Stimulated activated CD8-positive, alpha-beta memory T cell treated with anti-CD3 and anti-CD28 coated beads, Interleukin-7, amount 100 ng/mL, for 1 hour (primary cell): ENCODE results near the gene GJA3.
A peak's percentile ranks its signal among the peaks of the same experiment; 100 is the strongest.

ENCODE experiments used
- DNase-seq, 2 donors: peaks; one replicate each; pipeline ENCODE4 v3.0.0-alpha.2; 2020; ENCODE audit warnings: low read depth in 2 of 2

The GJA3 gene

DNA sequence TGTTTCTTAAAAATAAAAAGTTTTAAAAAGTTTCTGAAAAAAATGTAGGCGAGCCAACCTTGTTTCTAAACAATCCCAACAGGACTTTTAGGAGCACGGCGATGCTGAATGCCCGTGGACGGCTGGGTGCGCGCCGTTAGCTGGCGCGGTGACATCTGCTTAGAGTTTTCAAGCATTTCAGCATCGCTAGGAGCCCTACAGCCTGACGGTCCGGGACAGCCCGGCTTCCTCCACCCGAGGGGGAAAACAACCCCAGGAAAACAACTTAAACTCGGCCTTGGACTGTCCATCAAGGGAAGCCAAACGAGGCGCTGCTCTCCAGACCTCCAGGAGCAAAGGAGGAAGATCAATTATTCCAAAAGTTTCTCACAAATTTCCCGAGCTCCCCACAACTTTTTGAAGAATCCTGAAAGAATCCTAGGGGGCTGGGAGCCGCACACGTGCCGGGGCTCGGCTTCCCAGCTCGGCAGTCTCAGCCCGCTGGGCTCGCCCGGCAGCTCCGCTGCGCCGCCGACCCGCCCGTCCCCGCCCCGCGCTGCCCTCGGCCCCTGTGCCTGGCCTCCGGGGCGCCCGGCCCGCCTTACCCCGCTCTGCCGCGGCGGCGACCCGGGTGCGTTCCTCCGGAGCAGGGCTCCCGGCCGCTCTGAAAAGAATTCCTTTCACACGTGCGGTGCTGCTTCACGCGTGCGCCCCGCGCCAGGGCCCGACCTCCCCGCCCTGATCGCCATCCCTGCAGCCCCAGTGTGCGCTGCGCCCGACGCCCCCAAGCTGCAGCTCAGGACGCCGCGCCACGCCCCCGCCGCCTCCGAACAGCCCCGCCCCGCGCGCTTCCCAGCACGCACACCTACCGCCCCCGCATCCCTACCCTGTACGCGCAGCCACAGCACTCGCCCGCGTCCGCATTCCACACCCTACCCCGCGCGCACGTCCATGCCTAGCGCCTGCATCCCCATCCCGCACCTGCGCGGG, at the start of gene GJA3:
TSS of gene GJA3 (minus strand) at position 747 of the 969 bp plus-strand sequence. CDS start 17,764 bp downstream, outside the sequence.
- peak; percentile 39 to 40 for DNase-seq

DNA sequence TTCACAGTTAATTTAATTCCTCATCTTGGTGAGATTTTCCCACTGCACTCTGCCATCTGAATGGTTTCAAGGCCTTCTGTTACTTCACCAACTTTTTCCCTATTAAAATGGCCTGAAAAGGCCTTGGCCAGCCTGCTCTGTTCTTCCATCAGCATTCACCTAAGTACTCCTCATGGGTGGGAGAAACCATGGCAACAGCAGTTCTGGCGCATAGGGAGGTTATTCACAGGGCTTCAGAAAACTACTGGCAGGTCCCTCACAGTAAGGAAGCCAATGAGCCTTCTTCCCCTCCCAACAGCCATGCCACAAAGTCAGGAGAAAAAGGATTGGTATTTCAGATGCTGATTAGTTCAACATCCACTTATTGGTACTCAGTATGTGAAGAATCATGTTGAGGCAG, 49.1 kb upstream of the GJA3 start:
- DNase-seq = no peak

DNA sequence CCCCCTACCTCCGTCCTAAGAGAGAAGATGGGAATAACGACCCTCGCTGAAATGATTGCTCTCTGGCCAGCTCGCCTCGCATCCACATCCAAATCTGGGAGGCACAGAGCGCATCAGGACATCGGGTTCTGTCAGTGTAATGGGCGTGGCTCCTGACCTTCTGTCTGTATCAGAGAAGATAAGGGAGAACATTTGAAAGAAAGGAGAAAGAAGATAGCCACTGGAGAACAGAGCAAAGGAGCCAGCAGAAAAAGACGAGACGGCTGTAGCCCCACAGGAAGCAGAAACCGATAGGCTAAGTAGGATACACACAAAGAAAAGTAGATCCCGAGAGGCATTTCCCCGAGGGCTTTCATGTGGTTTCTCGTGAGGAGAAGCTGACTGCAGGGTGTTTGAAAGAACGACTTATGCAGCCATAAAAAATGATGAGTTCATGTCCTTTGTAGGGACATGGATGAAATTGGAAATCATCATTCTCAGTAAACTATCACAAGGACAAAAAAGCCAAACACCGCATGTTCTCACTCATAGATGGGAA, 45.9 kb upstream of the GJA3 start:
- no peak for DNase-seq

DNA sequence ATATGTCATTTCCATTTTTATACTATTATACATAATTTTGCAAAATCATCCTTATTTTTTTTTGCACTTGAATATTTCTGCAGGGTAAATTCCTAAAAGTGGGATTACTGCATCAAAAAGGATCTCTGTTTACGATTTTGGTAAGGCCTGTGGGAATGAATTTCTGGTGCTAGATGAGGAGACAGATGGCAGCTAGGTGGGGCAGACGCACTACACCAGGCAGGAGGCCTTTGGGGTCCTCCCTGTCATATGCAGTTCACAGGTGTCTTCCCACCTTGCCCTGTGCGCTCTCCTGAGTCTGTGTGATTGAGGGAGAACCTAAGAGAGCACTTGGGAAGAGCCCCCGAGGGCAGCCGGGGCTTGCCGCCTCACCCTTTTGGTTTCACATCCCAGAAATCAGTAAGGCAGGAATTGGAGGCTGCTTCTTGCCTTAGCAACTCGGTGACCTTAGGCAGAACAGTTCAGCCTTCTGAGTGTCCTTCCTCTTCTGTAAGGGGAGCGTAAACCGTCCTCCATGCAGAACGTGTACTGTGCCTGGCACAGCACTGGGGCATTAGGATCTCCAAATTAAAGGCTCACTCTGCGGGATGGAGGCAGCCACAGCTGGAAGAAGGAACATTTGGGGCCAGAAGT, 45.3 kb upstream of the GJA3 start:
- no peak for DNase-seq

DNA sequence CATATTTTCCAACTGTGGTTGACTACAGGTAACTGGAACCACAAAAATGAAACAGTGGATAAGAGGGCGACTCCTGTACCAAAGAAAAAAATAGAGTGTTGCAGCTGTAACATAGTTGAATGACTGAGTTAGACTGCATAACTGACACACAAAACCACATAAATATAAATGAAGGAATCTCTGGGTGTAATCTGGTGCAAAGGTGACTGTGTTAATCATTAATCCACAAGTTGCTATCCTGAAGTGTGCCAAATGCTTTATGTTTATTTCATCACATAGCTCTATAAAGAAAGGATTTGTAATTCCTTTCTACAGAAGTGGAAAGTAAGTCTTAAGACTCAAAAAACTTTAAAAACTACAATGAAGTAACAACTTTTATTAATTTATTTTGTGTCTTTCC, 37.9 kb upstream of the GJA3 start:
- DNase-seq = no peak

DNA sequence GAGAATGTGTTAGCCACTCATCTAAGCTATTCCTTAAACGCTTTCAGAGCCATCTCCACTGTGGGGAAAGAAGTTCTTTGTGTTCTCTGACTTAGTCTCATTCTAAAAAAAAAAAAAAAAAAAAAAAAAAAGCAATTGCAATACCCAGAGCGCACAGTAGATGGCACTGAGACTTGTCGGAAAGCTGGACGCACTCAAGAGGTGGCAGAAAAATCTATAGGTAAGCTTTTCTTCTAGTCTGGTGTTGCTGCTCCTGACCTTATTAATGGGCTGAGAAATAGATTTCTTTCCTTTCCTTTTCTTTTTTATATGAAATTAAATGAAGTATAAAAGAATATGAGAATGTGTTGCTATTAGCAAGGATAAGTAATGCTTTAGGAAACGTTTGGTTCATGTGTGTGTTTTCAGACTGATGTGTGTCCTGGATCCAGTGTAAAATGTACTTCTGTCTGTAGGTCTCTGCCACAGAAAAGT, 36.5 kb upstream of the GJA3 start:
- DNase-seq = no peak

DNA sequence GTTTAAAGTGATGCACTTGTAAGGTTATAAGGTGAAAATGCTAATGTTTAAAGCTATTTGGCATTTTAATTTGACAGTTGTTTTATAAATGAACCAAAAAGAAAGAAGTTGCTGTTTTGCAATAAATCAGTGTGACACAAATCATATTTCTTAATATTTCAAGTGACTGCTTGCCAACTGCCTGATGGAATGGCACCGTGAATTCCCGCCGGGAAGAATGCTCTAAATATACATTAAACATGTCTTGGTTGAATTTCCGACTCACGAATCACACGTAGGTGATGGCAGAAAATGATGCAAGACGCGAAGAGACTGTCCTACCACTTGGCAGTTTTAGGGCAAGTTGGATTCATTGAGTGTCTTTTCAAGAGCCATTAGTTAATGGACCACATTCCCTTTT, 34.9 kb upstream of the GJA3 start:
- DNase-seq = no peak

DNA sequence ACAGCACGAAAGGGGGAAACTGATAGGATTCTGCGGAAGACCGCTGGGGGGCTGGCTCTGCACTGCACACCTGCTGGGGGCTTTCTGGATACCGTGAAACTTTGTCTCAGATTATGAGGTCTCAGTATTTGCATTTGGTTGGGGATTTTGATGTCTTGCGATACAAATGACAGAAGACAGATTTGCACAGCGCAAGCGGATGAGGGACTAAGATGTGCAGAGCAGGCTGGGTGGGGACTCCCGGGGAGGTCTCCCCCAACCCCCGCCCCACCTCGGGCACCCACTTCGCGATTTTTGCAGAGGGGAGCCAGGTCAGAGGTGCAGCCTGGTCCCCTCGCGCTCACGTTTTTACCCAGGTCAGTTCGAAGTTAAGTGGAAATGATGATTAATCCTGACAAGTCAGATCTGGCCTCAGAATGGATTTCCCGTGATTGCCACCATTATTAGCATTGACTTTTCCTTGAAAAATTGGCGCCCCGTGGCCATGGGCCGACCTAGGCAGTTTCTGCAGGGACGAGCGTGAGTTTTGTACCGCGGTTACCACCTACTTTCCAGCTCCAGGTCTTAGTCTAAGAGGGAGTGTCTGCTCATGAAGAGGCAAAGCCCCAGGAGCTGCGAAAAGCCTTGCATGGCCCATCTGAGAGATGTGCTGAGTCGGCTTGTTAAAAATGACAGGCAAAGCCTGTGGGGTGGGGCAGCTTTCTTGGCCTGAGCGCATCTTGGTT, 33.2 kb upstream of the GJA3 start:
- DNase-seq = no peak

DNA sequence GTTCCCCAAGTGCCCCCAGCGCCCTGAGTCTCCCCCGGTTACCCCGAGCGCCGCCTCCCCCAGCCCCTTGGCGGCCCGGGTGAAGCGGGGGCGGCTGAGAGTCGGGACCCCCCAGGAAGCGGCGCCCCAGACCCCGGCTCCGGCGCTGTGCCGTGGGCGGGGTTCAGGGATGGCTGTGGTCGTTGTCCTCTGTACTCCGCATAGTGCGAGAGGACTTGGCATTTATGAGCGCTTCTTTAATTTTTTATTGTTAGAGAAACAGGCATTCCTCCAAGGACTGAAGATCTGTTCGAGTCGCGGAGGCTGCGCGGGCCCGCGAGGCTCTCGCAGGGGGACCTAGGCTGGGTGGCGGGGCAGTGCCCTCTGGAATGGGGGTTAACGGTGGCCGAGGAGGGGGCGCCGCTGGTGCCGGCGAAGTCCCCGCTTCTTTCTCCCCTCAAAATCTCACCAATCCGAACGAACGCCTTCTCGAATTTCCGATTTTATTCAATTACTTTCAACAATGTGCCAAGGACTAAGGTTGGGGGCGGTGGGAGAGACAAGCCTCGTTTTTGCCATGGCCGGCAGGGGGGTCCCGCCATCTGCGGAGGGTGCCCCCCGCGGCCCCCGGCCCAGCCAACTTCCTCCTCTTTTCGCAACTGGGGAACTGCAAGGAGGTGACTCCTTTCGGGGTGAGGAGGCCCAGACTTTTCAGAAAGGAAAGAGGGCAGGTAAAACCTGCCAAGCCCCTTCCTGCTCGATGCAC, 32.5 kb upstream of the GJA3 start:
- DNase-seq = no peak

DNA sequence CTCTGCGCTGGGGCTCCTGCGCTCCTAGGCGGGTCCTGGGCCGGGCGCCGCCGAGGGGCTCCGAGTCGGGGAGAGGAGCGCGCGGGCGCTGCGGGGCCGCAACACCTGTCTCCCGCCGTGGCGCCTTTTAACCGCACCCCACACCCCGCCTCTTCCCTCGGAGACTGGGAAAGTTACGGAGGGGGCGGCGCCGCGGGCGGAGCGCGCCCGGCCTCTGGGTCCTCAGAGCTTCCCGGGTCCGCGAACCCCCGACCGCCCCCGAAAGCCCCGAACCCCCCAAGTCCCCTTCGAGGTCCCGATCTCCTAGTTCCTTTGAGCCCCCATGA, 31.9 kb upstream of the GJA3 start, which contains the start of gene GJB2:
TSS of gene GJB2 (minus strand) at position 103 of the 326 bp plus-strand sequence. CDS start 3,357 bp downstream, outside the sequence.
- DNase-seq = no peak

DNA sequence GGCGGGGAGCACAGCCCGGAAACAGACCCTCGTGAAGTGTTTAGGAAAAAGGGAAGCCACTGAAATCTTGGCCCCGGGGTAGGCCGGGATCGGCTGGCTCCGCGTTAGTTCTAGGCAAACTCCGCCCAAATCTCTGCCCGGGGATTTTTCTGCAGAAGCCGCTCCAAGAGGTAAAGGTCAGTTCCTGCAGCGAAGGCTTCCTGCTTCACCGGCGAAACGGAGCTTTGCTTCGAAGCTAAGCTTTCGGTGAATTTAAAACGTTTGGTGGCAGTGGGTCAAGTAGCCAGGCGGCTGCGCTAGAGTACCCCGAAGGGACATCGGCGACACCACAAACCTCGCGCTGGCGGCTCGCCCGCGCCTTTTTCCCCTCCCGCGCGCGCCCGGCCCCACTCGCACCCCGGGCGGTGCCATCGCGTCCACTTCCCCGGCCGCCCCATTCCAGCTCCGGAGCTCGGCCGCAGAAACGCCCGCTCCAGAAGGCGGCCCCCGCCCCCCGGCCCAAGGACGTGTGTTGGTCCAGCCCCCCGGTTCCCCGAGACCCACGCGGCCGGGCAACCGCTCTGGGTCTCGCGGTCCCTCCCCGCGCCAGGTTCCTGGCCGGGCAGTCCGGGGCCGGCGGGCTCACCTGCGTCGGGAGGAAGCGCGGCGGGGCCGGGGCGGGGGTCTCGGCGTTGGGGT, 31.4 kb upstream of the GJA3 start:
- no peak for DNase-seq

DNA sequence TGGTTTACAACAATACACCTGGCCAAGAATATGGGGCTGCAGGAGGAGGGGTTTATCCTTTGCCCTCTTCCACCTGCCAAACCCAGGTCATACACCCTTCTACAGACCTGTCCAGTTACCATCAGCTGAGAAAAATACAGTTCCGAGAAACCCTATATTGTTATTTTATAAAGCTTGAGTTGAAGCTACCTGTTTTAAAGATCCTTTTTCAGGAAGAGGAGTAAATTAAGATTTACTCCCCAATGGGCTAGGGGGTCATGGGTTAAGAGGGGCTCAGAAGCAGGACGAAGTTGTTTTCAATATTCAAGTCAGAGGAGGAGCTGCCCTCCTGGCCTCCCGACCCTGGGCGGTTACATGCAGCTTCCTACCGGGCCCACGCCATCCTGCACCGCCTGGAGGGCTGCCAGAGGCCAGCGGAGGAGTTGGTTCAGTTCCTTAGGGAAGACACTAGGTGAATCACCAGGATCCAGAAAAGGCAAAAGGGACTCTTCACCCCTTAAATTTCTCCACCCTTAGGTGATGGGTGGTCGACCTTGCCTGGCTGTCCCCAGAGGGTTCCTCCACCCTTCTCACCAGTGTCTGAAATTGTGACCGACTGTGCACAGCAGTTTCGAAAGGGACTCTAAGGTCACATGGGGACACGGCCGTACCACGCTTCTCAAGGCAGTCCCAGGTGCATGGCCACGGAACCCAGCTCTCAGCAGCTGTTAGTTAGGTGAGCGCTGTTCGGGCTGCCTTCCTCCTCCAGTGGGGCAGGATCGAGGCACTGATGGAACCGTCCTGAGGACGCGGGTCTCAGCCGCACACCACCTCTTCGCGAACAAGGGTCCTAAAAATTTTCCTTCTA, 30.7 kb upstream of the GJA3 start:
- DNase-seq = no peak

DNA sequence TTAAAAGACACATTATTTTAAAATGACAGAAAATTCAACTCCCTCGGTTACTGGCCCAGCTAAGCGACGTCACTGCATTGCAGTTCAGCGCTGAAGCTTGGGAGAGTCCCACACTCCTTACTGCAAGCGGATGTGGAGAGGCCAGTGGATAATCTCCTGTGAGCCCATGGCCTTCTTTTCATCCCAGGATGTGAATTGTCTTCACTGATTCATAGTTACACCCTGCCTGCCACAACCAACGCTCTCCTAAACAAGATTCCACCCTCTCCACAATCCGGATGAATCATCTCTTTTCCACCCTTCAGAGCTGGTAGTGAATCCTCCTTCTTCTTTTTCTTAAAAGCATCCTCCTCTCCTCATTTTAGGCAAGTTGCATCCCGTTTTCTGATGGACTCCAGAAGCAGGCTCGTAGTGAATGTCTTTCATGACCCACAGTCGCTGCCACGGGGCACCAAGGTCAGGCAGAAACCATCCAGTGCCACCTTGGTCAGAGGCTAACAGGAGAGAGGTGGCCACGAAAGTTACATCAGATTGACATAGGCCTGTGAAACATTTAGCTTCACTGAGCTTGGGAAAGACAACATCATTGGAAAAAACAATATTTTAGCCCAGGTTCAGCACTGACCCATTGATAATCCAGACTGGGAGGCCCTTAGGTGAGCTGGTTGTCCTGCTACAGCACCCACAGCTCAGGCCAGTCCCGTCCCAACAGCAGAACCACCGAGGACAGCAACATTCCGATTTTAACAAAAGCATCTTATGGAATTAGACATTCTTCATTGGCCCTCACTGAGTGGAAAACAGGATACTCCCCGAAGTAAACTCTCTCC, 29.8 kb upstream of the GJA3 start:
- DNase-seq = no peak

DNA sequence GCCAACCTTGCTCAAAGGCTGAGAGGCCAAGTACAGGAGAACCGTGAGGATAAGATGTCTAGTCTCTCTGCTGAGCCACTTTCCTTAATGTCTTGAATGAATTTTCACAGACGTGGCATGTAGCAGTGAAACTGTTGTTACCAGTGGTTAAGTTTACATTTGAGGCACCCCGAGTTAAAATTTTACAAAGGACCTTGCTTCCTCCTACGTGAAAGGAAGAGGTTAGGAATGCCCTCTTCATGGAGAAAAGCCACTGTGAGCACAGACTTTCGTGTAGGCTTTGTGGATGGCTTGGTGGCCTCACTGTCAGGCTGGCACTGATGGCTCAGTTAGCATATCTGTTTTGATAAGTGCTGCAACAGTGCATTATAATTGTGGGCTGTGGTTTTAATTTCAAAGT, 29.2 kb upstream of the GJA3 start:
- DNase-seq = no peak

DNA sequence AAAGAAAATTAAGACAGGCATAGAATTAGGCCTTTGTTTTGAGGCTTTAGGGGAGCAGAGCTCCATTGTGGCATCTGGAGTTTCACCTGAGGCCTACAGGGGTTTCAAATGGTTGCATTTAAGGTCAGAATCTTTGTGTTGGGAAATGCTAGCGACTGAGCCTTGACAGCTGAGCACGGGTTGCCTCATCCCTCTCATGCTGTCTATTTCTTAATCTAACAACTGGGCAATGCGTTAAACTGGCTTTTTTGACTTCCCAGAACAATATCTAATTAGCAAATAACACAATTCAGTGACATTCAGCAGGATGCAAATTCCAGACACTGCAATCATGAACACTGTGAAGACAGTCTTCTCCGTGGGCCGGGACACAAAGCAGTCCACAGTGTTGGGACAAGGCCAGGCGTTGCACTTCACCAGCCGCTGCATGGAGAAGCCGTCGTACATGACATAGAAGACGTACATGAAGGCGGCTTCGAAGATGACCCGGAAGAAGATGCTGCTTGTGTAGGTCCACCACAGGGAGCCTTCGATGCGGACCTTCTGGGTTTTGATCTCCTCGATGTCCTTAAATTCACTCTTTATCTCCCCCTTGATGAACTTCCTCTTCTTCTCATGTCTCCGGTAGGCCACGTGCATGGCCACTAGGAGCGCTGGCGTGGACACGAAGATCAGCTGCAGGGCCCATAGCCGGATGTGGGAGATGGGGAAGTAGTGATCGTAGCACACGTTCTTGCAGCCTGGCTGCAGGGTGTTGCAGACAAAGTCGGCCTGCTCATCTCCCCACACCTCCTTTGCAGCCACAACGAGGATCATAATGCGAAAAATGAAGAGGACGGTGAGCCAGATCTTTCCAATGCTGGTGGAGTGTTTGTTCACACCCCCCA, 28.1 kb upstream of the GJA3 start:
- DNase-seq = no peak

DNA sequence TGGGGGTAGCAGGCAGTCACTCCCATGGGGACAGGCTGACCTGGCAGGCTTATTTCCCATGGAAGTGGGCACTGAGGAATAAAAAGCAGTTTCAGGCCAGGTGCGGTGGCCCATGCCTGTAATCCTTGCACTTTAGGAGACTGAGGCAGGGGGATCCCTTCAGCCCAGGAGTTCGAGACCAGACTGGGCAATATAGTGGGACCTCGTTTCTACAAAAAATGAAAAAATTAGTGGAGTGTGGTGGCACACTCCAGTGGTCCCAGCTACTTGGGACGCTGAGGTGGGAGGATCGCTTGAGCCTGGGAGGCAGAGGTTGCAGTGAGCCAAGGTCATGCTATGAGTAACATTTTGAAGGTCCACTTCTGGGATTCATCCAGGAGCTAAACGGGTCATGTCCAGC, 25.9 kb upstream of the GJA3 start:
- DNase-seq = no peak

DNA sequence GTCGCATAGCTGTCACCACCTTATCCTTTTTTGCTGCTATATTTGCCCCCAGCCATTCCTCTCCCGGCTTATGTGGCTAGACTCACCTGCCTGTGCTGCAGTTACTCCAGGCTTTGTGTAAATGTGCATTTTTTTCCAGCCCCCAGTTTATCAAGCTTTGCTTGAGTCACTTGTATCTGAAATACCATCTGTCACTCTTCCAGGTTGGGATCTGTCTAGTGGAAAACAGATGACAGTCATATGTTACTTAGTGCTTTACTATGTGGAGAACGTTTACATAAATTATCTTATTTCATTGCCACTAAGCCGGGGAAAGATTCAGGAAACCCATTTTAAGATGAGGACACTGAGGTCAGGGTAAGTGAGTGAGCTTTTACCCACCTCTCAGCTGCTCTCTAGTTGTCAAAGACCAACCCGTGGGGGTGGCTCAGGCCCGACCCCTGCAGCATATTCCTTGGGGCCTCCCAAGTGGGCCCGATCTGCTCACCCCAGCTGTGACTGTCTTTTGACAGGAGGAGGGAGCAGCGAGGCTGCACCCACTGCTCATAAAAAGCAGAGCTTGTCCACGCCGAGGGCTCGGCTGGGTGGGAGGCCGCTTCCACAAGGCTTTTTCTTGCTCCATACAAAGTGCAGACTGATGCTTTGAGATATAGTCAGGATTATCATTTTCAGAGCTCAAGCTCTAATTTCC, 24.7 kb upstream of the GJA3 start:
- DNase-seq = no peak
